Stimulated activated naive CD8-positive, alpha-beta T cell treated with anti-CD3 and anti-CD28 coated beads, Interleukin-15, amount 100 ng/mL, for 72 hours (primary cell): ENCODE results near the gene TRIM45.
A peak's percentile ranks its signal among the peaks of the same experiment; 100 is the strongest.
"Not testable (repeated sequence)": the region's sequence is repeated elsewhere in the genome, so short reads cannot be mapped to it uniquely, and the experiment has no call there.

Source experiments
- ATAC-seq: fragments of 150-1000 bp; cut with Tn5 transposase; 2 replicates; pipeline ENCODE4 v1.10.0; 2021; ENCODE audit warnings: mild to moderate bottlenecking, moderate library complexity
- DNase-seq, 2 donors: peaks; one replicate each; pipeline ENCODE4 v3.0.0; 2021 to 2022
- H3K27ac Mint-ChIP-seq, 2 donors: one replicate each; pipeline ENCODE4 v1.8.0; 2022; ENCODE audit warnings: mild to moderate bottlenecking in 2 of 2, mixed read lengths in 2 of 2, moderate library complexity in 2 of 2
- H3K27me3 Mint-ChIP-seq: one replicate; pipeline ENCODE4 v1.8.0; 2022; ENCODE audit warnings: mixed read lengths
- H3K4me1 Mint-ChIP-seq: one replicate; pipeline ENCODE4 v1.8.0; 2022; ENCODE audit warnings: mild to moderate bottlenecking, mixed read lengths
- H3K4me3 Mint-ChIP-seq, 2 donors: one replicate each; pipeline ENCODE4 v1.8.0; 2022; ENCODE audit warnings: mild to moderate bottlenecking in 2 of 2, mixed read lengths in 2 of 2, moderate library complexity in 1 of 2
- H3K9me3 Mint-ChIP-seq, 2 donors: one replicate each; pipeline ENCODE4 v1.8.0; 2022; ENCODE audit warnings: mixed read lengths in 2 of 2

The TRIM45 gene, protein sequence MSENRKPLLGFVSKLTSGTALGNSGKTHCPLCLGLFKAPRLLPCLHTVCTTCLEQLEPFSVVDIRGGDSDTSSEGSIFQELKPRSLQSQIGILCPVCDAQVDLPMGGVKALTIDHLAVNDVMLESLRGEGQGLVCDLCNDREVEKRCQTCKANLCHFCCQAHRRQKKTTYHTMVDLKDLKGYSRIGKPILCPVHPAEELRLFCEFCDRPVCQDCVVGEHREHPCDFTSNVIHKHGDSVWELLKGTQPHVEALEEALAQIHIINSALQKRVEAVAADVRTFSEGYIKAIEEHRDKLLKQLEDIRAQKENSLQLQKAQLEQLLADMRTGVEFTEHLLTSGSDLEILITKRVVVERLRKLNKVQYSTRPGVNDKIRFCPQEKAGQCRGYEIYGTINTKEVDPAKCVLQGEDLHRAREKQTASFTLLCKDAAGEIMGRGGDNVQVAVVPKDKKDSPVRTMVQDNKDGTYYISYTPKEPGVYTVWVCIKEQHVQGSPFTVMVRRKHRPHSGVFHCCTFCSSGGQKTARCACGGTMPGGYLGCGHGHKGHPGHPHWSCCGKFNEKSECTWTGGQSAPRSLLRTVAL

DNA sequence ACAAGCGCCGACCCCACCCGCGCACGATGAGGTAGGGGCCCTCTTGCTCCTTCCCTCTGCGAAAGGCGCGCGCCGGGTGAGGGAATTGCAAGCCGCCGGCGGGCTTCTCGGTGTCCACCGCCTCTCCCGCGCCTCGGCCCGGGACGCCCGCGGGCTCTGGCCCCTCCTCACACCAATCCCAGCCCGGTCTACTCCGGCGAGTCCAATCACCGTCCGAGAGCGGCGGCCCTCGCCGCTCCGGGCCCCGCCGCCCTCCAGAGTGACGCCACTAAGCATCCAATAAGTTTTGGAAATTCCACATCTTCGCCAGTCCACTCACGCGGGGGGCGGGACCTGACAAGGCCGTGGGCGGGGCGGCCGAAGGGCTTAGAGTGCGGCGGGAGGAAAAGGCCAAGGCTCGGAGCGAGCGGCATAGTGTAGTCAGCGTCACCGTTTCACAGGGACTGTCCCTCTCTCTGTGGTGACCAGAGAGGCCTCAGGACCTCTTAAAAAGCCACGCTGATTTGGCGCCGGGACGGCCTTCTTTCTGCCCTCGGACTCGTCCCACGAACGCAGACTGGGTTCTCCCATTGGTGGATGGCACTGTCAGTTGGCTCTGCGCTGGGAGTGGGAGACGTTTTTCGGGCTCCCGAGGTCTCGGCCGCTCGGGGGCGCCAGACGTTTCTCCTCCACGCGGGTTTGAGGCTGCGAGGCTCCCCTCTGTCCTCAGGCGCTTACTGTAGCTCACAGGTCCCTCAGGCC lies at the start of gene TRIM45:
TSS of gene TRIM45 (minus strand) at position 161 of the 741 bp plus-strand sequence. CDS start 548 bp downstream, outside the sequence.
- Mint-ChIP-seq H3K4me1 (peaks cover 7% of the 10 kb centered on the region), H3K27me3 (peaks cover 25% of the 10 kb centered on the region)
- DNase-seq = peak; percentile 80 to 86

DNA sequence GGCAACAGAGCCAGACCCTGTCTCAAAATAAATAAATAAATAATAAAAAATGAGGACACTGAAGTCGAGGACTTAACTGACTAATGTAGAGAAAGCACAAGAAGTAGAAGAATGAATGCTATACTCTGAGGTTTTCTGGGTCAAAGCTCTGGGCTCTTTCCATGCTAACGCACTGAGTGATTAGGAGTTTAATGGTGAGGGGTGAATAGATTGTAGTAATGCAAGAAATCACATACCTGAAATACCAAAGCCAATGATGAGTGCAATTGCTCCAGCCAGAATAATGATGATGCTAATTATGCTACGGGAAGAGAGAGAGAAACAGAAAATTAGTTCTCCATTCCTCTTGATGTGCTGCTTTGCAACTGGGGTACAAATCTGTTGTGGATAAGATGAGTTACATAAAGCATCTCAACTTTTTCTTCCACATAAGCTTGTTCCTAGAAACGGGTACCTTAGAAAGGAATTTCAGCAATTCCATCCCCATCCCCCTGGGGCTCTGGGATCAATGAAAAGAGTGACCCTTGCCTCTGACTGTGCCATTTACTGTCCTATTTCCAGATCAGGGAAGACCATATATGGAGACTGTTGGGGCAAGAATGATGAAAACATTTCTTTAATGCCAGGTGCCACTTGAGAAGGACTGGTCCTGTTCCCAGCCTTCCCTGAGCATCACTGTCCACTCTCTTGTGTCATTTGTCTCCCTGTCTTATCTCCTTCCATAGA lies 48.5 kb upstream of the TRIM45 start:
- peaks cover 6% of the 10 kb centered on the region for H3K27me3 Mint-ChIP-seq
- no peak overlapping the region for H3K27ac Mint-ChIP-seq
- no peak for ATAC-seq
- H3K4me1 Mint-ChIP-seq = no peaks in the 10 kb centered on the region
- DNase-seq = no peak
- H3K4me3 Mint-ChIP-seq = no peak overlapping the region
- no peaks in the 10 kb centered on the region for H3K9me3 Mint-ChIP-seq

More for the DNA sequence above, at the start of gene TRIM45:
- ATAC-seq = peak; percentile 88
- peak within 1 kb of the TSS; percentile 59 to 64 for H3K27ac Mint-ChIP-seq
- peak within 1 kb of the TSS; percentile 80 to 85 for H3K4me3 Mint-ChIP-seq
- no peaks in the 10 kb centered on the region for H3K9me3 Mint-ChIP-seq

DNA sequence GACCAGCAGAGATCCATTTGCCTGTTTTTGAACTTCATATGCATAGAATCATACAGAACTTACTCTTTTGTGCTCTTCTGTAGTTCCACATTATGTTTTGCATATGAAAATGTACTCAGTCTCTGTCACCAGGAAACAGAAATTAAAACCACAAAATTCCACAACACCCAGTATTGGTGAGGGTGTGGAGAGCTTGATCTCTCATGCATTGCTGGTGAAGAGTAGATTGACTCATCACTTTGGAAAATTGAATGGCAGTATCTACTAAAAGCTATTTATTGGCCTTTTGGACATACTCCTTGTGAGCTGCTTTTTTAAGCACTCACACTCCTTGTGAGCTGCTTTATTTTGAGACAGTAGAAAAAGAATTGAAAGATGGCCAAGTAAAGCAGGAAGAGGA lies 45.9 kb upstream of the TRIM45 start:
- Mint-ChIP-seq H3K9me3 (no peaks in the 10 kb centered on the region), H3K27ac (no peak overlapping the region), H3K4me3 (no peak overlapping the region), H3K27me3 (peaks cover 6% of the 10 kb centered on the region), H3K4me1 (no peaks in the 10 kb centered on the region)
- DNase-seq = no peak
- ATAC-seq = no peak

DNA sequence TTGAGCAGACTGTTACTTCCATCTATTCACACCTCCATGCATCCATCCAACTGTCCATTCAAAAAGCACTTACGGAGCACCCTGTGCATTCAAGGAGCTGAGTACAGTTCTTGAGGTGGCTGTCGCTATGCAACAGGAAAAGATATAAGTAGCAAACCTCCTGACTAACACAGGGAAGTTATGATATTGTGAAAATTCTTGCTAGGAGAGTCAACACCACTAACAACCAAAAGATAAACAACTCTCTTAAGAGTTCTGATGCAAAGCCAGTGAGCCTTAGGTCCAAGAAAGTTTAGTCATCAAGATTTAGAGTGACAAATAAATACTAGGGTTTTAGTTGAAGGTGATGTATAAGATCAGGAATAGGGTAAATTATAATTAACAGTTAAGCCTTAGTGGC lies 44.5 kb upstream of the TRIM45 start:
- peaks cover 6% of the 10 kb centered on the region for H3K27me3 Mint-ChIP-seq
- no peak overlapping the region for H3K27ac Mint-ChIP-seq
- no peaks in the 10 kb centered on the region for H3K9me3 Mint-ChIP-seq
- DNase-seq = no peak
- H3K4me1 Mint-ChIP-seq = no peaks in the 10 kb centered on the region
- H3K4me3 Mint-ChIP-seq = no peak overlapping the region
- no peak for ATAC-seq

DNA sequence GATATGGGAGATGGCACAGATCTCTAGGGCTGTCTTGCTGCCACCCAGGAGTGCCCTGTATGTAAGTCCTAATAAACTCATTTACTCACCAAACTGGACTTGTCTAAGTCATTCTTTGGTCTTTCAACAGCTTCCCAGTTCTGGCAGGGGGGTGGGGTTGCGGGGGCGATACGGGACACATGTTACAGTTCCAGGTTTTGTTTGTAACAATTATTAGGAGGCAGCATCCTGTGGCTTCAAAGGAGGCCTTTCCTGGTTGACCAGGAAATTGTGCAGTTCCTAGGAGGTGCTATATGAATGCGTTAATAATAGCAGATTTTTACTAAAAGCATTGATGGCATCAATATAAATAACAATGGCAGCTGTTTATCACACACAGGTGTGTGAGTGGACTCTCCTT lies 42.7 kb upstream of the TRIM45 start:
- peaks cover 0 to under 1% of the 10 kb centered on the region in 2 donors for H3K9me3 Mint-ChIP-seq
- H3K27me3 Mint-ChIP-seq = peaks cover 8% of the 10 kb centered on the region
- H3K4me1 Mint-ChIP-seq = no peaks in the 10 kb centered on the region
- no peak overlapping the region for H3K27ac Mint-ChIP-seq
- H3K4me3 Mint-ChIP-seq = no peak overlapping the region
- no peak for DNase-seq
- ATAC-seq = no peak

DNA sequence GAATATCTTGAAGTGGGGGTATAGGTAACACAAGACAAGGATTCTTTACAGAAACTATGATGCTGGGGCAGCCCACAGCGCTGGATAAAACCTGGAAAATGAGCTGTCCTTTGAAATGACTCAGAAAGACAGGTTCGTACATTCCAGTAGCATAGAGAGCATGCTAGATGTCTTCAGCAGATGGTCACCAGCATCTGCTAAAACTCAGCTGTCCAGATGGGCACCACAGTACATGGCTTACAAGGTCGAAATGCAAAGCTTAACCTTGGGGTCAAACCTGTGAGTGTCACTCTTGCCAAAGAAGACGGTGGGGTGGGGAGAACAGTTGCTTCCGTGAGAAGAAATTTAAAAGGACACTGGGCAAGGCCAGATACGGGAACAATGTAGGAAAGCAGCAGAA lies 41.3 kb upstream of the TRIM45 start:
- Mint-ChIP-seq H3K27ac (no peak overlapping the region), H3K4me1 (no peaks in the 10 kb centered on the region), H3K9me3 (peaks cover 0 to 7% of the 10 kb centered on the region in 2 donors), H3K27me3 (peaks cover 9% of the 10 kb centered on the region), H3K4me3 (no peak overlapping the region)
- ATAC-seq (no peak), DNase-seq (no peak)

DNA sequence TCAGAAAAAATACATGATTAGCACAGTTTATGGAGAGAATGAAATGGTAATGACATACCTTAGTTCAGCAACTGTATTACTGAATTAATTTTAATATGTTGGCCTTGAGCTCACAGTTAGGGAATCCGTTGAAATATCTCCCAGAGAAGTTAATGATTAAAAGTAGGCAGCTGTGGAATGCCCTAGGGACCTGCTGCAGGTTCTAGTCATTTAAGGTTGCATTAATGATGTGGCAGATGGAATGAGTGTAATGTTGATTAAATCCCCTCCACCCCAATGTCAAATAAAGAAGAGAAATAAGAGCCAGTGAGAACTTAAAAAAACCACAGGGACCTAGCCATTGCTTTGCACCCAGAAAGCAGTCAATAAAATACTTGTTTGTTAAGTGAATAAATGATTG lies 40.3 kb upstream of the TRIM45 start:
- ATAC-seq (no peak), DNase-seq (no peak)
- H3K27ac Mint-ChIP-seq = no peak overlapping the region
- H3K4me1 Mint-ChIP-seq = no peaks in the 10 kb centered on the region
- H3K4me3 Mint-ChIP-seq = no peak overlapping the region
- peaks cover 8% of the 10 kb centered on the region for H3K27me3 Mint-ChIP-seq
- H3K9me3 Mint-ChIP-seq = peaks cover 0 to 7% of the 10 kb centered on the region in 2 donors

DNA sequence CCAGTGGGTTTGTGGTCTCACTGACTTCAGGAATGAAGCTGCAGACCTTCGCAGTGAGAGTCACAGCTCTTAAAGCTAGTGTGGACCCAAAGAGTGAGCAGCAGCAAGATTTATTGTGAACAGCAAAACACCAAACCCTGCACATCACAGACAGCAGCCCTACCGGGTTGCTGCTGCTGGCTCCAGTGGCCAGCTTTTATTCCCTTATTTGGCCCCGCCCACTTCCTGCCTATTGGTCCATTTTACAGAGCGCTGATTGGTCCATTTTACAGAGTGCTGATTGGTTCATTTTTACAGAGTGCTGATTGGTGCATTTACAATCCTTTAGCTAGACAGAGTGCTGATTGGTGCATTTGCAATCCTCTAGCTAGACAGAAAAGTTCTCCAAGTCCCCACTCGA lies 29.8 kb upstream of the TRIM45 start:
- ATAC-seq, H3K4me1 Mint-ChIP-seq, H3K4me3 Mint-ChIP-seq, H3K27ac Mint-ChIP-seq, H3K9me3 Mint-ChIP-seq, H3K27me3 Mint-ChIP-seq, DNase-seq: not testable (repeated sequence)

DNA sequence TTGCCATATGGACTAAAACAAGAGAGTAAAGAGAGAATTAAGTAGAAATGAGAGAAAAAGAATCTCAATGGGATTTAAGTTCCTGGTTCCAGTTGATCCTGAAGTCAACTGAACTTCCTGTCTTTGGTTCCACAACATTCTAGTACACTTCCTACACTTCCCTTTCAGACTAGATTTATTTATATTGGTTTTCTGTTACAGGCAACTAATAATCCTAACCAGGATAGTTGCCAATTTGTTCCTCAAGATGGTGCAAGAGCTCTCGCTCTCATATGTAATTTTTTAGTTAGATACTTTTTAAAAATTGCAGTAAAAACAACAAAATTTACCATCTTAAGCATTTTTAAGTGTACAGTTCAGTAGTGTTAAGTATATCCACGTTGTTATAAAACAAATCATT lies 28.8 kb upstream of the TRIM45 start:
- H3K27me3 Mint-ChIP-seq = peaks cover 13% of the 10 kb centered on the region
- no peak for DNase-seq
- no peaks in the 10 kb centered on the region for H3K4me1 Mint-ChIP-seq

DNA sequence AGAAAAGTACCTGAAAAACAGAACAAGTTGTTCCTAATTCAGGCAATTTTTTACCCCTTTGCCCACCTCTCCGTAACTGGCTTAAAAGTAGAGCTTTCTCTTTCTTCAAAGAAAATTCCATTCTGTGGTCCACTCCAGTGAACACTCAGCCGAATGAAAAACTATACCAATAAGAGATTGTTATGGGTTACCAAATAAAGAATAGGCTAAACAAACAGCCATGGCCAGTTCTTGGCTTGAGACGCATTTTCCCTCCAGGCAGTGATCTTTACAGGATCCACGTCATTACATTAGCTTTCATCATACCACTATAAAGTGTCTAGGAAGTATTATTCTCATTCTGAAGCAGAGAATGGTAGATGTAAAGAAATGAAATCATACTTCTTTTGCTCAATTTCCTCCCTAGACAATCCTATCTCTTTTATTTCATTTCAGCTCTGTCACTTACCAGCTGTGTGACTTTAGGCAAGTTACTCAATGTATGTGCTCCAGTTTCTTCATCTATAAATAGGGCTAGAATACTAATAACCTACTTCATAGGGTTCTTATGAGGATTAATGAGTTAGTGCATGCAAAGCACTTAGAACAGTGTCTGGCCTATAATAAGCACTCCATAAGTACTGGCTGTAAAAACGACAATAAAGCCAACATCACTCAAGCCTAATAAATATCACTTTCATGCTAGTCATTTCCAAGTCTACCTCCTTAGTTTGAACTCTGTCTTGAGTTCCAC lies 26.5 kb upstream of the TRIM45 start:
- DNase-seq = no peak
- Mint-ChIP-seq H3K4me1 (no peaks in the 10 kb centered on the region), H3K9me3 (no peaks in the 10 kb centered on the region), H3K27ac (no peak overlapping the region), H3K4me3 (no peak overlapping the region), H3K27me3 (peaks cover 13% of the 10 kb centered on the region)
- ATAC-seq = no peak

More for the DNA sequence above, 28.8 kb upstream of the TRIM45 start:
- Mint-ChIP-seq H3K9me3 (no peaks in the 10 kb centered on the region), H3K4me3 (no peak overlapping the region), H3K27ac (no peak overlapping the region)
- no peak for ATAC-seq

DNA sequence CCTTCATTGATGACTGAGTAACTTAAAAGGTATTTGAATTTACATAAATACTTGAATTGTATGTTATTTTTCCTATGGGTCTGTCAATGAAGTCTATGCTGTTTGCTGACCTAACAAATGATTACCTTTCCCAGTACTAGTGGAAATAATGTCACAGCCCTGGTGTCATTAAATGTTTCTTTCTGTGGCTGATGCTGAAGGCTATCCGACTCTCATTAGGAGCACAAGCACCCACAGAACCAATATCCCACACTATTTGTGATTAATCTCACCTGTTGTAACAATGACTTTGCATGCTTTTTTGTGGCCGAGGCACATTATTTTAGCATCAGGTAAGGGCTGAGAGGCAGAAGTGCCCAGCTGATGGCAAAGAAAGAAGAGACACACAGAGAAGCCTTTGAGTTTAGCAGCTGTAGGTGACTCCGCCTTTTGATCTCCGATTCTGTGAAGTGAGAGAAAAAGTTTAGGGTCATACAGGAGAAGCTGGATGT lies 25.8 kb upstream of the TRIM45 start:
- H3K9me3 Mint-ChIP-seq = no peaks in the 10 kb centered on the region
- peaks cover 13% of the 10 kb centered on the region for H3K27me3 Mint-ChIP-seq
- H3K4me3 Mint-ChIP-seq = no peak overlapping the region
- no peak for ATAC-seq
- no peaks in the 10 kb centered on the region for H3K4me1 Mint-ChIP-seq
- no peak overlapping the region for H3K27ac Mint-ChIP-seq
- no peak for DNase-seq

DNA sequence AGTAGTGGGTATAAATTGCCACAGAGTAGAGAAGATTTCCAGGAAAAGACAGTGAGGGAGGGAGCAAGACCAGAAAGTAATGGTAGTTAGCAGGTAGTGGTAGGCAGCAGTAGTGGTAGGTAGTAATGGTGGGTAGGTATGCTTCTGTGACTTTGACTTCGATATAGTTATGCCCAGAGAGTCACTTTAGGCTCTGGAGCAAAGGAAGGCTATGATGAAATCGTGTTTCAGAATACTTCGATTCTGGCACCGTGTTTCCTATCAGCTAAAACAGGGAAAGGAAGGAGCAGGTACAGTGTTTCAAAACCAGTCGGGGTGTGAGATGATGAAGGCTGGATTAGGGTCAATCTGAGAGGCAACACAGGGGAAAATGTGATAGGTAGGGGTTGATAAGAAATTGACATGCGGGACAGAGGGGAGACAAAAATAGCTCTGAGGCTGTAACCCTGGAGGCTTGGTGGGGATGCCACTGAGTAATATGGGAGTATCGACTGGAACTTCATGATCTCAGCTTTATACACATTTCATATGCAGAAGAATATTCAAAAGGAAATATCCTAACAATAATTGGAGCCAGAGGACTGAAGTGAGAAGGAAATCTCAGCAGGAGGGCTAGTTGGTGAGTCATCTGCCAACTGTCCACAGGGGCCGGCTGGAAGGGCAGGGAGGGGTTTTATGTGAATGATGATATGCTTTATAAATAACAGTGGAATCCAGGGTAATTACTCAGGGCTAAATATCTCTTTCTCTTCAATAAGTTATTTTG lies 25.2 kb upstream of the TRIM45 start:
- Mint-ChIP-seq H3K27me3 (peaks cover 13% of the 10 kb centered on the region), H3K4me1 (no peaks in the 10 kb centered on the region), H3K27ac (no peak overlapping the region), H3K9me3 (no peaks in the 10 kb centered on the region), H3K4me3 (no peak overlapping the region)
- ATAC-seq (no peak), DNase-seq (no peak)

DNA sequence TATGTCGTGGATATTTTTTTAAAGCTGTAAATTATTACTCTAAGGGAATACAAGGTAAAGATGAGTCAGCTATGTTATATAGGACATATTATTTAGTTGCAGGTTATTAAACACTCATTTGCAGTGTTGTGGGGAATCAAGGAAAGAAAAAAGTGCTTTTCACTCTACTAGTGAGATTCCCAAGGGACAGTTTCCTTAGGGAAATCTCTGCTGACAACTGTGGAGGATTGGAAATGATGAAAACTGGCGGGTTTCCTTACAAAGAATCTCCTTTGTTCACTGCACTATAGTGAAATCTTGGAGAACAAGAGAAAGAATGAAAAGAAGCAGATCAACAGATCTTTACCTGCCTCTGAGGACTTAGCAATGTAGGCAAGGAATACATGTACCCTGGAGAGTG lies 24.5 kb upstream of the TRIM45 start:
- H3K27me3 Mint-ChIP-seq = peaks cover 13% of the 10 kb centered on the region
- H3K9me3 Mint-ChIP-seq = no peaks in the 10 kb centered on the region
- no peak for DNase-seq
- no peak overlapping the region for H3K4me3 Mint-ChIP-seq
- H3K27ac Mint-ChIP-seq = no peak overlapping the region
- no peaks in the 10 kb centered on the region for H3K4me1 Mint-ChIP-seq
- ATAC-seq = no peak

DNA sequence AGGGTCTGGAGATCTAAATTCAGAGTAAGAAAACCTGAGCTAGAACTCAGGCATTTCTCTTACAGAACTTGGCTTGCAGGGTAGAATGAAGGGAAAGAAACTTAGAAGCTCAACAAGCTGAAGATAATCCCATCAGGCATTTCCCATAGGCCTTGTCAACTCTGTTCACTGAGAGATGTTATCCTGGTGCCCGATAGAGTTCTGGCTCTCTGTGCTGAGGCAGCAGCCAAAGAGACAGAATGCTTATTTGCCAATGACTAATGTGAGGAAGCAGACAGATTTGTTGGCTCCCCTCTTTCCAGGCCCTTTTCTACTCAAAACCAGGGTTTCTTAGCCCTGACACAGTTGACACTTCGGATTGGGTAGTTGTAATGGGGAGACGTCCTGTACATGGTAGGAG lies 22.3 kb upstream of the TRIM45 start:
- ATAC-seq (no peak), DNase-seq (no peak)
- H3K4me1 Mint-ChIP-seq = no peaks in the 10 kb centered on the region
- no peak overlapping the region for H3K27ac Mint-ChIP-seq
- H3K9me3 Mint-ChIP-seq = no peaks in the 10 kb centered on the region
- H3K27me3 Mint-ChIP-seq = peaks cover 13% of the 10 kb centered on the region
- H3K4me3 Mint-ChIP-seq = no peak overlapping the region
